SK-N-SH (cell line): ENCODE data around the gene ATN1. TPM values are rescaled to one million over a fixed set of nuclear protein-coding genes. Genes with fewer than 3 reads are reported as not detected.
A peak's percentile ranks its signal among the peaks of the same experiment; 100 is the strongest.

Experiments
- CTCF ChIA-PET: fragments of 300-600, 350-600 bp; formaldehyde crosslinking; extraction: SDS; loops from one replicate; lab custom pipeline; 2021; lab: Yijun Ruan, JAX
- POLR2A ChIA-PET: fragments of 350-600 bp; sonication (Branson Sonifier 250); formaldehyde crosslinking; extraction: SDS; loops from one replicate; lab custom pipeline; 2020; ENCODE audit warnings: antibody characterized with exemption, inconsistent platforms; lab: Yijun Ruan, JAX
- DNase-seq: peaks from one replicate; pipeline ENCODE4 v3.0.0; 2012
- H2AFZ ChIP-seq: fragments of 200-600 bp; sonication (generic); 2 replicates; pipeline ENCODE4 v1.8.1; 2016; ENCODE audit warnings: antibody characterized with exemption, mild to moderate bottlenecking, low read depth
- H3F3A ChIP-seq: fragments of 200-600 bp; sonication (generic); replicated peaks from 2 replicates; pipeline ENCODE3; 2016; ENCODE audit warnings: antibody characterized with exemption, mild to moderate bottlenecking; ENCODE audit not compliant: insufficient read depth
- H3K27ac ChIP-seq, 2 experiments: fragments of 200-500 bp in 1 of 2; fragments of 200-600 bp in 1 of 2; sonication (Bioruptor generic) in 1 of 2; sonication (generic), shearing (Covaris generic) in 1 of 2; 2 replicates each; pipeline versions ENCODE4 v1.5.1 to v1.6.1; 2014 to 2016; ENCODE audit warnings: low read depth in 2 of 2, inconsistent platforms in 1 of 2, low read length in 1 of 2, mild to moderate bottlenecking in 1 of 2, mixed read lengths in 1 of 2
- H3K27me3 ChIP-seq: fragments of 200-600 bp; sonication (generic), shearing (Covaris generic); 2 replicates; pipeline ENCODE4 v1.6.1; 2016; ENCODE audit warnings: mixed run types; ENCODE audit not compliant: insufficient read depth
- H3K36me3 ChIP-seq, 2 experiments: fragments of 200-500 bp in 1 of 2; fragments of 200-600 bp in 1 of 2; sonication (Bioruptor generic) in 1 of 2; sonication (generic) in 1 of 2; replicated peaks in 1 of 2; 2 replicates each; pipeline versions ENCODE3 to v1.5.1; 2014 to 2016; ENCODE audit warnings: low read length in 1 of 2, mild to moderate bottlenecking in 1 of 2; ENCODE audit not compliant: insufficient read depth in 2 of 2, control insufficient read depth in 1 of 2
- H3K4me1 ChIP-seq, 2 experiments: fragments of 200-500 bp in 1 of 2; fragments of 200-600 bp in 1 of 2; sonication (Bioruptor generic) in 1 of 2; sonication (generic), shearing (Covaris generic) in 1 of 2; 2 replicates each; pipeline versions ENCODE4 v1.5.1 to v1.6.1; 2014 to 2016; ENCODE audit warnings: low read depth in 1 of 2, low read length in 1 of 2, mixed run types in 1 of 2; ENCODE audit not compliant: insufficient read depth in 2 of 2, control insufficient read depth in 1 of 2
- H3K4me2 ChIP-seq: fragments of 200-600 bp; sonication (generic), shearing (Covaris generic); 2 replicates; pipeline ENCODE4 v1.6.1; 2017; ENCODE audit warnings: mixed run types
- H3K4me3 ChIP-seq, 2 experiments: fragments of 200-500 bp in 1 of 2; fragments of 200-600 bp in 1 of 2; sonication (Bioruptor generic) in 1 of 2; sonication (generic), shearing (Covaris generic) in 1 of 2; 2 replicates each; pipeline versions ENCODE4 v1.5.1 to v1.8.1; 2014 to 2016; ENCODE audit warnings: low read depth in 2 of 2, inconsistent platforms in 1 of 2, low read length in 1 of 2, mild to moderate bottlenecking in 1 of 2, mixed read lengths in 1 of 2, moderate library complexity in 1 of 2
- H3K79me2 ChIP-seq: fragments of 200-600 bp; sonication (generic); 2 replicates; pipeline ENCODE4 v1.8.1; 2017; ENCODE audit warnings: mild to moderate bottlenecking; ENCODE audit not compliant: insufficient read depth
- H3K9ac ChIP-seq: fragments of 200-600 bp; sonication (generic); 2 replicates; pipeline ENCODE4 v1.6.1; 2017; ENCODE audit warnings: mixed run types
- H3K9me2 ChIP-seq: fragments of 200-600 bp; sonication (generic); 2 replicates; pipeline ENCODE4 v1.6.1; 2017; ENCODE audit warnings: mixed run types
- H3K9me3 ChIP-seq: fragments of 200-600 bp; sonication (generic); 2 replicates; pipeline ENCODE4 v1.6.1; 2017; ENCODE audit warnings: mixed run types, mild to moderate bottlenecking, moderate library complexity
- H4K20me1 ChIP-seq: fragments of 200-600 bp; sonication (generic); 2 replicates; pipeline ENCODE4 v1.6.1; 2017; ENCODE audit warnings: mild to moderate bottlenecking, mixed run types; ENCODE audit not compliant: insufficient read depth
- ELF1 ChIP-seq: IDR thresholded peaks from 2 replicates; pipeline ENCODE4 v1.4.0; 2012
- EP300 ChIP-seq, 2 experiments: IDR thresholded peaks; 2 replicates each; pipeline versions ENCODE4 v1.4.0 to v1.6.1; 2012; ENCODE audit warnings: borderline replicate concordance in 1 of 2, low read depth in 1 of 2, low read length in 1 of 2
- EZH2phosphoT487 ChIP-seq: fragments of 200-600 bp; sonication (generic); IDR thresholded peaks from 2 replicates; pipeline ENCODE4 v1.6.1; 2017; ENCODE audit warnings: low read depth, mixed run types, mild to moderate bottlenecking, antibody characterized with exemption, moderate library complexity, borderline replicate concordance
- FOSL2 ChIP-seq: IDR thresholded peaks from 2 replicates; pipeline ENCODE4 v1.4.0; 2012; ENCODE audit warnings: low read depth, mild to moderate bottlenecking, moderate library complexity, borderline replicate concordance
- FOXM1 ChIP-seq: IDR thresholded peaks from 2 replicates; pipeline ENCODE4 v1.4.0; 2012; ENCODE audit warnings: low read depth, mild to moderate bottlenecking
- MXI1 ChIP-seq: IDR thresholded peaks from 2 replicates; pipeline ENCODE4 v1.6.1; 2012; ENCODE audit warnings: mild to moderate bottlenecking, low read depth, low read length, improper control_type of control experiment
- PBX3 ChIP-seq: IDR thresholded peaks from 2 replicates; pipeline ENCODE4; 2012
- SMC3 ChIP-seq: IDR thresholded peaks from 2 replicates; pipeline ENCODE4 v1.6.1; 2012; ENCODE audit warnings: low read depth, low read length, improper control_type of control experiment
- USF2 ChIP-seq: fragments of 150-350 bp; IDR thresholded peaks from 2 replicates; pipeline ENCODE4 v1.6.1; 2017; ENCODE audit warnings: antibody characterized with exemption, low read length, low read depth, borderline replicate concordance
- ZBTB33 ChIP-seq: IDR thresholded peaks from 2 replicates; pipeline ENCODE4 v1.4.0; 2012; ENCODE audit warnings: low read depth, borderline replicate concordance
- WGBS: methylation state at CpG from one replicate; pipeline ENCODE4 v1.1.6; 2017; ENCODE audit warnings: low lambda C conversion rate; 5-methylcytosine and 5-hydroxymethylcytosine counted together
- polyA plus RNA-seq, 3 experiments: library from polyadenylated mRNA; depleted of rRNA; stranded (reverse); fragments of >200 nt; gene quantifications; 2 replicates each; pipeline ENCODE4 v1.2.3, GENCODE V29; 2012

ATN1 gene
- polyA plus RNA-seq, 1 of the 3 experiments (the other 2 are of a cell fraction) = 29.3 TPM

GRCh38 chr12:6902448-6902847 is 25.3 kb upstream of the ATN1 start (continued):
- TF ChIP-seq PBX3 (no peak), SMC3 (no peak)
- TF ChIP-seq, all 33 proteins: peak for 0

GRCh38 chr12:6903722-6904121 is 24.0 kb upstream of the ATN1 start:
- H4K20me1 ChIP-seq = no peaks in the 10 kb centered on the region
- TF ChIP-seq ELF1 = no peak
- TF ChIP-seq USF2 = no peak
- no peak for TF ChIP-seq FOSL2
- TF ChIP-seq ZBTB33 = no peak
- no peak for TF ChIP-seq MXI1
- TF ChIP-seq EP300 (IDR thresholded peaks at IDR 0.05; ENCODE audit: borderline replicate concordance in 1 of 2, low read depth in 1 of 2, low read length in 1 of 2) = no peak
- TF ChIP-seq FOXM1 = no peak
- no peak for TF ChIP-seq EZH2phosphoT487
- no peak overlapping the region for H3K4me3 ChIP-seq
- H3K9me3 ChIP-seq = no peaks in the 10 kb centered on the region
- H3K9ac ChIP-seq = 0 out of 2 replicates have a peak overlapping the region, but pooled peaks have one; percentile 97
- H3K4me1 ChIP-seq = peaks cover 9 to 10% of the 10 kb centered on the region in 2 experiments; a peak in 2 of 4 replicates
- H3K4me2 ChIP-seq = peak overlapping the region; percentile 99; the same call in 1 of the 2 replicates
- POLR2A ChIA-PET = interaction anchor here (1.4 kb wide), 1 partner anchor 31 kb away, joined by 3 read pairs; the partner anchor contains the start of gene SPSB2
- no peaks in the 10 kb centered on the region for H3F3A ChIP-seq
- H3K79me2 ChIP-seq = no peaks in the 10 kb centered on the region
- H3K36me3 ChIP-seq = peaks cover 0 to 5% of the 10 kb centered on the region in 2 experiments
- CTCF ChIA-PET = interaction anchor here (0.6 to 2.7 kb wide), 4 partner anchors 12 to 31 kb away, joined by 3 to 17 read pairs (median 8); partner anchors contain the start of gene SPSB2
- WGBS = 87% methylated on average over 1 of the region's 1 CpG
- no peak overlapping the region; a peak in 1 of 4 replicates for H3K27ac ChIP-seq
- no peak for DNase-seq
- no peaks in the 10 kb centered on the region for H3K9me2 ChIP-seq
- peak overlapping the region; percentile 99 for H2AFZ ChIP-seq
- H3K27me3 ChIP-seq = no peaks in the 10 kb centered on the region
